Measurements from ENCODE around the gene TSTD2. TPM values are rescaled to one million over a fixed set of nuclear protein-coding genes. Genes with fewer than 3 reads are reported as not detected.

TSTD2 gene
- total RNA-seq, 1 donor from 2014 or later: 18.6 TPM

- peaks cover 6% of the 10 kb centered on the region for H3K36me3 ChIP-seq
- H3K27ac ChIP-seq: peak overlapping the region; percentile 79
- no peak overlapping the region for H3K4me3 ChIP-seq
- intact Hi-C loops (cut with DNase I): no loop called here
- ATAC-seq (peak; percentile 18 to 22), DNase-seq (no peak)
- no peaks in the 10 kb centered on the region for H3K27me3 ChIP-seq (ENCODE audit: low read depth)
- TF ChIP-seq, protein P1, sequence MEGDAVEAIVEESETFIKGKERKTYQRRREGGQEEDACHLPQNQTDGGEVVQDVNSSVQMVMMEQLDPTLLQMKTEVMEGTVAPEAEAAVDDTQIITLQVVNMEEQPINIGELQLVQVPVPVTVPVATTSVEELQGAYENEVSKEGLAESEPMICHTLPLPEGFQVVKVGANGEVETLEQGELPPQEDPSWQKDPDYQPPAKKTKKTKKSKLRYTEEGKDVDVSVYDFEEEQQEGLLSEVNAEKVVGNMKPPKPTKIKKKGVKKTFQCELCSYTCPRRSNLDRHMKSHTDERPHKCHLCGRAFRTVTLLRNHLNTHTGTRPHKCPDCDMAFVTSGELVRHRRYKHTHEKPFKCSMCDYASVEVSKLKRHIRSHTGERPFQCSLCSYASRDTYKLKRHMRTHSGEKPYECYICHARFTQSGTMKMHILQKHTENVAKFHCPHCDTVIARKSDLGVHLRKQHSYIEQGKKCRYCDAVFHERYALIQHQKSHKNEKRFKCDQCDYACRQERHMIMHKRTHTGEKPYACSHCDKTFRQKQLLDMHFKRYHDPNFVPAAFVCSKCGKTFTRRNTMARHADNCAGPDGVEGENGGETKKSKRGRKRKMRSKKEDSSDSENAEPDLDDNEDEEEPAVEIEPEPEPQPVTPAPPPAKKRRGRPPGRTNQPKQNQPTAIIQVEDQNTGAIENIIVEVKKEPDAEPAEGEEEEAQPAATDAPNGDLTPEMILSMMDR (IDR thresholded peaks at IDR 0.05): no peak
- H3K4me1 ChIP-seq: peaks cover 30% of the 10 kb centered on the region
- no peaks in the 10 kb centered on the region for H3K9me3 ChIP-seq
These were observed 76.2 kb downstream of the TSTD2 start for GRCh38 chr9:97556721-97557605.

DNA sequence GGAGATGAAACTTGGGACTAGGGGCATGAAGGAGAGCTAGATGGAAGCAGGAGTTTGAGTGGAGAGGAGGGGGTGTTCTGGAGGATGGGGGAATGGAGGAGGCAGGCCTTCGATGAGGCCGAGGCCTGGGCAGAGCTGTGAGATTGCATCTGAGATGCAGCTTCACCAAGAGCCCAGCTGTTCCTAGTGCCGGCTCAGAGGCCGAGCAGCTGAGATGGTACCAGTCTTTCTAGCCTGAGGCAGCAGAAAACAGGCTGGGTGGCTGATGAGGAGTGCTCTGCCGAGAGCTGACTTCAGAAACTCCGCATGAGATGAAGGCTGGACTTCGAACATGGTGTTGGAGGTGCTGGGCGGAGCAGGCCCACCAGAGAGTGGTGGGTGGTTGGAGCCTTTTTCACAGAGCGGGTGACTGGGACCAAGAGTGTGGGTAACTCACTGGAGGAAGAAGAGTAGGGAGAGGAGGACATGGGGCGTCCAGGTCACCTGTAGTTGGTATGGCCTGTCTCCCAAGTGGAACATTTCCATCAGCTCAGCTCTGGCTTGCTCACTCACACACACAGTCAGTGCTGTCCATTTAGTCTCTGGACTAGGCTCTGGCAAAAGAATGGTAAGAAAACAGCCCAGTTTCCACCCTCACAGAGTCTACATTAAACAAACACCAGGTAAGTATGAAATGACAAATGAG, 77.0 kb downstream of the TSTD2 start:
- DNase-seq (no peak), ATAC-seq (no peak)
- TF ChIP-seq, protein P1 (IDR thresholded peaks at IDR 0.05): no peak
- Histone ChIP-seq H3K36me3 (peaks cover 6% of the 10 kb centered on the region), H3K9me3 (no peaks in the 10 kb centered on the region), H3K27ac (peak overlapping the region; percentile 79), H3K4me3 (no peak overlapping the region), H3K4me1 (peaks cover 30% of the 10 kb centered on the region), H3K27me3 (ENCODE audit: low read depth) (no peaks in the 10 kb centered on the region)
- intact Hi-C loops (cut with DNase I): no loop called here

- Histone ChIP-seq H3K9me3 (no peaks in the 10 kb centered on the region), H3K4me3 (no peak overlapping the region), H3K4me1 (peaks cover 30% of the 10 kb centered on the region), H3K27me3 (ENCODE audit: low read depth) (no peaks in the 10 kb centered on the region), H3K27ac (no peak overlapping the region), H3K36me3 (peaks cover 6% of the 10 kb centered on the region)
- TF ChIP-seq, protein P1 (IDR thresholded peaks at IDR 0.05): no peak
- intact Hi-C loops (cut with DNase I): no loop called here
- ATAC-seq: no peak
- DNase-seq: no peak
These were observed 78.0 kb downstream of the TSTD2 start for GRCh38 chr9:97555164-97555563.

DNA sequence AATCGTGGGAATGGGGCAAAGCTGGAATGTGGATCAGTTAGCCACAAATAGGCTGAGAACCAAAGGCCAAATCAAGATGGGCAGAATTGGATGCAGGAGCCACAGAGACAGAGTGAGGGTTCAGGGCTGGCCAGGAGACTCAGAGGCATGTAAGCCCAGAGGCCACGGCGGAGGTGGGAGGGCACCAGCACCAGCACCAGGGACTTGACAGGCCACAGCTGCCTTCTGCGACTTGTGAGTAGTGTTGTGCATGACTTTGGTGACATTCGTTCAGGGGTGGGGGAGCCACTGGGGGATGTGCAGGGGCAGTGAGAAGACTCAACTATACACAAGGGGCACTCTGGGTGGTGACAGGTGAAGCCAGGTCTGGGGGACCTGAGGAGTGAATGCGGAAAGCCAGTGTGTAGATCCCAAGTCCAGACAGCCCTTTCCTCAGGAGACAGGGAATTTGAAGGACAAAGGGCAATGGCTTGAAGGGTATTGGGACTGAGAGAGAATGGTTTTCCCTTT, 78.5 kb downstream of the TSTD2 start:
- Histone ChIP-seq H3K4me3 (no peak overlapping the region), H3K36me3 (peaks cover 6% of the 10 kb centered on the region), H3K9me3 (no peaks in the 10 kb centered on the region), H3K27ac (no peak overlapping the region), H3K4me1 (peaks cover 30% of the 10 kb centered on the region), H3K27me3 (ENCODE audit: low read depth) (no peaks in the 10 kb centered on the region)
- ATAC-seq (no peak), DNase-seq (no peak)
- TF ChIP-seq, protein P1 (IDR thresholded peaks at IDR 0.05): no peak
- intact Hi-C loops (cut with DNase I): no loop called here

- TF ChIP-seq, protein P1 (IDR thresholded peaks at IDR 0.05): no peak
- Histone ChIP-seq H3K36me3 (peaks cover 6% of the 10 kb centered on the region), H3K4me1 (peaks cover 24% of the 10 kb centered on the region), H3K9me3 (no peaks in the 10 kb centered on the region), H3K27ac (no peak overlapping the region), H3K4me3 (no peak overlapping the region), H3K27me3 (ENCODE audit: low read depth) (no peaks in the 10 kb centered on the region)
- intact Hi-C loops (cut with DNase I): no loop called here
- no peak for ATAC-seq
- DNase-seq: no peak
These were observed 79.3 kb downstream of the TSTD2 start for GRCh38 chr9:97553841-97554240.
